GM20000 (cell line): ENCODE measurements around the gene RGL1.

Source experiments
- DNase-seq: peaks from one replicate; pipeline ENCODE4 v3.0.0; 2012; ENCODE audit warnings: low spot score
- CTCF ChIP-seq: IDR thresholded peaks from 2 replicates; pipeline ENCODE4 v1.5.1; 2012; ENCODE audit warnings: mild to moderate bottlenecking, control low read depth; ENCODE audit errors: extremely low read depth, missing control alignments

Gene RGL1

GRCh38 chr1:183937611-183938010 is 132.7 kb downstream of the RGL1 start:
- no peak for DNase-seq
- TF ChIP-seq CTCF: no peak

- TF ChIP-seq CTCF: no peak
These were observed 136.1 kb downstream of the RGL1 start for GRCh38 chr1:183941001-183941400.

DNA sequence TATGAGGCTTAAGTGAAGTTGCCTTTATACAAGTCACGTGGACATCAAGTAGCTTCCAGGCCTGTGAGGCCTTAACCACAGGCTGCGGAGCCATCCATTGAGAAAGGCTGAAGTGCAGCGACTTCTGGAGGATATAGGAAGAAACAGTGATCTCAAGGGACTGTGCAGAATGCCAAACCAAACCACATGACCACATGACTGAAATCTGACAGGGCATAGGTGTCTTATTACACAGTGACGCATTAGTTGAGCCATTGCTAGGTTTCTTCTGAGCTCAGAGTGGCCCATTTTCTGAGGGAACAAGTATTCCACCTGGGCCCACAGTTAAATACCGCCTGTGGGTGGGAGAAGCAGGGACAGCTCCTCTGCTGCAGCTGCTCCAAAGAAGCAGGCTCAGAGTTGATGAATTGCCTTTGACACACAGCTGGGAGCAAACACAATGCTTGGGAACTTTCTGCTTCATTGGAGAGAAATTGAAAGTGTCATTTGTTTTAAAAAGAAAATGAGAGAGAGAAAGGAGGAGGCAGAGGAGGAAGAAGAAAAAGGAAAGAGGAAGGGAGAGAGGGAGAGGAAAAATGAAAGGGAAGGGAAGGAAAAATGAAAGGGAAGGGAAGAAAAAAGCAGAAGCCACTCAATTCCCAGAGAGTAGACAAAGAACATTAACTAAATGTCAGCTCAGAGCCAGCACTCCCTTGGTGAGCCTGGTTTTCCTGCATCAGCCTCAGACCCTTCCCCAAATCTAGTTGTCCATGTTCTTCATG is 138.2 kb downstream of the RGL1 start:
- DNase-seq: peak; percentile 21
- TF ChIP-seq CTCF: no peak

More at GRCh38 chr1:183941001-183941400, 136.1 kb downstream of the RGL1 start:
- no peak for DNase-seq

DNA sequence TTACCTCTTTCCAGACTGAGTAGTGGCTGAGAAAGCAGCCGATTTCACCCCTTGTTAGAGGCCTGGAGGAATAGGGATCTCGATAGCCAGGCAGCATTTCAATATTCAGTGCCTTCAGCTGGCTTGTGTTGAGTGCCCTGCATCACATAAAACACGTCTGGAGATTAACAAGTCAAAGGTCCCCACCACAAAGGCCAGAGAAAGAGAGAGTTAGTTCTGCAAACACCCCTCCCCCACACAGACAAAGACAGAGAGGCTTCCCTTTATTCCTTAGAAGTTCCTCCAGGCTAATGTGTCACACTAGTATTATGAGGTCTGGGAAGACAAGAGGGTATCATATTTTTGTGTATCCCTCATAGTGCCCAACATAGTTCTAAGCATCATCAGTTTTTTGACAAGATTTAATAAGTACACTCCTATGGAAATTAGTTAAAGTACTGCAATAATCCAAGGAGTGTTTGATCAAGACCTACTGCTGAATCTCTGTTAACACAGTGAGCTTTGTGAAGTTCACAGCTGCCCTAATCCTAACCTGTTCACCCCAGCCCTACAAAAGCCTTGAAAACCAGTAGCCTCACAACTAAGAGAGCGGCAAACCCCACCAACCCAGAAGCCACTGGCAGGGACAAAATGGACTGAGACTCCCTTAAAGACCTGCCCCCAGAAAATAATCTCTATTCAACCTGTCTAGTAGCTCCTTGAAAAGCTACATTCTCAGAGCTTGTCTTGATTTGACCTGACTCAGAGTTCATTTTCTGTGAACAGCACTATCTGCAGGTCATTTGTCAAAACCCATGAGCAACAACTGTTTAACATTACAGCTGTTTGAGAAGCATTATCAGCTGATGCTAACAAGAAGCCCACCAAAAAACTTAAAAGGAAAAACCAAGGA is 140.8 kb downstream of the RGL1 start:
- DNase-seq: no peak
- TF ChIP-seq CTCF: no peak

GRCh38 chr1:183946320-183946613 is 141.3 kb downstream of the RGL1 start:
- no peak for TF ChIP-seq CTCF
- DNase-seq: no peak

- no peak for TF ChIP-seq CTCF
These were observed 143.1 kb downstream of the RGL1 start for GRCh38 chr1:183947988-183948387.

DNA sequence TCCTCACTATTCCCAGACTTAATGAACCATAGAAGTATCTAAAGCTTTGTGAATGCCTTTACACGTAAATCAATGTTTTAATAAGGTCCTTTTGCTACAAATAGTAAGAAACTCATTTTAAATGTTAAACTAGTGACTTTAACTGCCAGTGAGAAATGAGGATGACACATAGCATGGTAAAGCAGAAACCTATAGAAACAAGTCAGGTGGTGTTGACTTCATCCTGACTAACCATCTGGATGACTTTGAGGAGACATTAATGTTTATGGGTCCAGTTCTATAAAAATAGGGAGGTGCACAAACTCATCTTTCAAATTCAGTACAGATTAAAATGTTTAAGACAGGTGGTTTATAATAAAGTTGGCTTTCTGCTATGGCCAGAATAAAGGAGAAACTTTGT is 147.2 kb downstream of the RGL1 start:
- TF ChIP-seq CTCF: no peak
- no peak for DNase-seq

More at GRCh38 chr1:183947988-183948387, 143.1 kb downstream of the RGL1 start:
- DNase-seq: no peak
